Ovary (tissue), 3 donors: ENCODE measurements around the gene PNMA5.

Experiments
- CTCF ChIP-seq, 3 donors: fragments of 450-650 bp in 2 of 3; fragments of 200-600 bp in 1 of 3; IDR thresholded peaks; one replicate each; pipeline versions ENCODE4 v1.5.1 to v1.8.0; 2016 to 2022; ENCODE audit warnings: antibody characterized with exemption in 3 of 3, mild to moderate bottlenecking in 1 of 3
- EP300 ChIP-seq: sonication (generic); formaldehyde crosslinking; IDR thresholded peaks from one replicate; pipeline ENCODE4 v1.6.1; 2017; ENCODE audit warnings: antibody characterized with exemption
- POLR2A ChIP-seq: fragments of 450-650 bp; IDR thresholded peaks from one replicate; pipeline ENCODE4 v1.6.1; 2017; ENCODE audit warnings: antibody characterized with exemption, mild to moderate bottlenecking, moderate library complexity
- donor health status: DM: no; HTN: no; CAD: no.

- TF ChIP-seq EP300 (no peak), CTCF (IDR thresholded peaks at IDR 0.05) (no peak), POLR2A (no peak)
Measured at GRCh38 chrX:152988536-152989291, 5.2 kb downstream of the PNMA5 start.
